ENCODE results near the gene MAP1LC3C. TPM values are rescaled to one million over a fixed set of nuclear protein-coding genes. Genes with fewer than 3 reads are reported as not detected.

MAP1LC3C gene
- total RNA-seq, 4 donors from 2014 or later = 1.00 to 6.5 (median 1.1) TPM; not detected in 1

GRCh38 chr1:242005866-242006535 lies 7.1 kb upstream of the MAP1LC3C start:
- H3K4me1 ChIP-seq = no peaks in the 10 kb centered on the region
- no peaks in the 10 kb centered on the region for H3K36me3 ChIP-seq
- no peaks in the 10 kb centered on the region for H3K9me3 ChIP-seq
- no peak overlapping the region for H3K4me3 ChIP-seq
- H3K27ac ChIP-seq = no peak overlapping the region
- DNase-seq = no peak
- H3K27me3 ChIP-seq = no peaks in the 10 kb centered on the region
- whole genome bisulfite sequencing, 2 donors (ENCODE audit: low coverage in 1 of 2) = 88 to 93% methylated on average over 4 to 5 of the region's 5 CpGs
- in situ Hi-C loops (cut with MboI; ENCODE audit: low pct_ligation_motif_present in 1 of 4, low pct_unique_long_range_greater_than_20kb in 1 of 4, low sequenced_read_pairs in 3 of 4) (no loop called here), intact Hi-C loops (cut with DNase I; ENCODE audit: low total_unique reads) (no loop called here)
- TF ChIP-seq POLR2A (IDR thresholded peaks at IDR 0.05) (no peak), POLR2AphosphoS5 (IDR thresholded peaks at IDR 0.05) (no peak)
- TF ChIP-seq, protein P1, sequence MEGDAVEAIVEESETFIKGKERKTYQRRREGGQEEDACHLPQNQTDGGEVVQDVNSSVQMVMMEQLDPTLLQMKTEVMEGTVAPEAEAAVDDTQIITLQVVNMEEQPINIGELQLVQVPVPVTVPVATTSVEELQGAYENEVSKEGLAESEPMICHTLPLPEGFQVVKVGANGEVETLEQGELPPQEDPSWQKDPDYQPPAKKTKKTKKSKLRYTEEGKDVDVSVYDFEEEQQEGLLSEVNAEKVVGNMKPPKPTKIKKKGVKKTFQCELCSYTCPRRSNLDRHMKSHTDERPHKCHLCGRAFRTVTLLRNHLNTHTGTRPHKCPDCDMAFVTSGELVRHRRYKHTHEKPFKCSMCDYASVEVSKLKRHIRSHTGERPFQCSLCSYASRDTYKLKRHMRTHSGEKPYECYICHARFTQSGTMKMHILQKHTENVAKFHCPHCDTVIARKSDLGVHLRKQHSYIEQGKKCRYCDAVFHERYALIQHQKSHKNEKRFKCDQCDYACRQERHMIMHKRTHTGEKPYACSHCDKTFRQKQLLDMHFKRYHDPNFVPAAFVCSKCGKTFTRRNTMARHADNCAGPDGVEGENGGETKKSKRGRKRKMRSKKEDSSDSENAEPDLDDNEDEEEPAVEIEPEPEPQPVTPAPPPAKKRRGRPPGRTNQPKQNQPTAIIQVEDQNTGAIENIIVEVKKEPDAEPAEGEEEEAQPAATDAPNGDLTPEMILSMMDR (IDR thresholded peaks at IDR 0.05) = no peak

GRCh38 chr1:242004751-242005495 lies 6.0 kb upstream of the MAP1LC3C start:
- Histone ChIP-seq H3K4me1 (no peaks in the 10 kb centered on the region), H3K27ac (no peak overlapping the region), H3K4me3 (no peak overlapping the region), H3K9me3 (no peaks in the 10 kb centered on the region), H3K36me3 (no peaks in the 10 kb centered on the region), H3K27me3 (no peaks in the 10 kb centered on the region)
- in situ Hi-C loops (cut with MboI; ENCODE audit: low pct_ligation_motif_present in 1 of 4, low pct_unique_long_range_greater_than_20kb in 1 of 4, low sequenced_read_pairs in 3 of 4) (no loop called here), intact Hi-C loops (cut with DNase I; ENCODE audit: low total_unique reads) (no loop called here)
- DNase-seq = no peak
- TF ChIP-seq POLR2A (IDR thresholded peaks at IDR 0.05) (no peak), EP300 (IDR thresholded peaks at IDR 0.05; ENCODE audit: low read depth) (no peak), POLR2AphosphoS5 (IDR thresholded peaks at IDR 0.05) (no peak)
- TF ChIP-seq, protein P1 (IDR thresholded peaks at IDR 0.05) = no peak
- 84 to 90% methylated on average over 3 to 5 of the region's 5 CpGs for WGBS, 2 donors (ENCODE audit: low coverage in 1 of 2)

DNA sequence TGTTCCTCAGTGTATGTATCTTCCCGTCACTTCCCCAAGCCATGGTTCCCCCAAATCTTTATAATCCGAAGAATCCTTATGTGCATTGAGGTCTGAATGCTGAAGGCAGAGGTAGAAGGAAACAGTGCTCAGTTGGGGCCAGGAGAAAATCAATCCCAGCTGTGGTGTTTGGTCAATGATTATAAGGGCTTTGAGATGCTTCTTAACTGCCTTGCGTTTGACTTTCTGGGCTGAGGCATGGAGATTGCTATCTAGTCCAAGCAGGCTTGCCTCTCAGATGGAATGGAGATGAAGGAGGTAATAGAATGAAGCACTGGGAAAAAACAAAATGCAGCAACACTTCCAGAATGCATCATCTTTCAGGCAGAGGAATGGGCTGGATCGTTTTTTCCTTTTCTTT lies 3.6 kb upstream of the MAP1LC3C start:
- TF ChIP-seq POLR2A (IDR thresholded peaks at IDR 0.05) (no peak), POLR2AphosphoS5 (IDR thresholded peaks at IDR 0.05) (no peak), EP300 (IDR thresholded peaks at IDR 0.05; ENCODE audit: low read depth) (no peak)
- TF ChIP-seq, protein P1 (IDR thresholded peaks at IDR 0.05) = no peak
- H3K4me1 ChIP-seq = peaks cover 0 to 8% (median 5%) of the 10 kb centered on the region in 4 donors
- intact Hi-C loops (cut with DNase I; ENCODE audit: low total_unique reads) (no loop called here), in situ Hi-C loops (cut with MboI; ENCODE audit: low pct_ligation_motif_present in 1 of 4, low pct_unique_long_range_greater_than_20kb in 1 of 4, low sequenced_read_pairs in 3 of 4) (no loop called here)
- no peaks in the 10 kb centered on the region for H3K27me3 ChIP-seq
- no peak overlapping the region for H3K27ac ChIP-seq
- DNase-seq = no peak
- no peak overlapping the region for H3K4me3 ChIP-seq
- H3K9me3 ChIP-seq = no peaks in the 10 kb centered on the region
- H3K36me3 ChIP-seq = no peaks in the 10 kb centered on the region
- 74 to 82% methylated on average over 4 of the region's 4 CpGs for WGBS, 2 donors (ENCODE audit: low coverage in 1 of 2)

DNA sequence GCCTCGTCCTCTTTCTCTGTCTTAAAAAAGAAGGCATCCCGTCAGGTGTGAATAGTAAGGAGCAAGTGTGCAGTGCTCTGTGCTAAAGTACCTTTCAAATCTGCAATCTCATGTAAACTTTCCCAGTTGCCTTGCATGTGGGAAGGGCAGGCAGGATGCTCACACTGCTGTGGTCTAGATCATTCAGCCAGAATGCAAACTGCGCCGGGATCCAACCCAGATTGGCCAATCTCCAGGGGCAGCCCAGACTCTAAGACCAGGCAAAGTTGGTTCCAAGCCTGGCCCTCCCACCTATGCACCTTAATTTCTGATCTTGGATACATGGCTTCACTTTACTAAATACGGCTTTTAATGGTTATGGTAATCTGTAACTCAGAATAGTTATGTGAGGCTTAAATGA lies 3.2 kb upstream of the MAP1LC3C start:
- no peaks in the 10 kb centered on the region for H3K9me3 ChIP-seq
- no peaks in the 10 kb centered on the region for H3K36me3 ChIP-seq
- DNase-seq = no peak
- no peak overlapping the region for H3K4me3 ChIP-seq
- whole genome bisulfite sequencing, 2 donors (ENCODE audit: low coverage in 1 of 2) = 71 to 83% methylated on average over 2 to 5 of the region's 5 CpGs
- TF ChIP-seq EP300 (IDR thresholded peaks at IDR 0.05; ENCODE audit: low read depth) (no peak), POLR2AphosphoS5 (IDR thresholded peaks at IDR 0.05) (no peak), POLR2A (IDR thresholded peaks at IDR 0.05) (no peak)
- TF ChIP-seq, protein P1 (IDR thresholded peaks at IDR 0.05) = no peak
- H3K4me1 ChIP-seq = peaks cover 0 to 8% (median 5%) of the 10 kb centered on the region in 4 donors
- H3K27me3 ChIP-seq = no peaks in the 10 kb centered on the region
- intact Hi-C loops (cut with DNase I; ENCODE audit: low total_unique reads) = no loop called here
- in situ Hi-C loops (cut with MboI; ENCODE audit: low pct_ligation_motif_present in 1 of 4, low pct_unique_long_range_greater_than_20kb in 1 of 4, low sequenced_read_pairs in 3 of 4) = no loop called here
- no peak overlapping the region for H3K27ac ChIP-seq

All from transverse colon (tissue), 4 donors.